B cell (primary cell): ENCODE results near the gene RABGAP1L. TPM values are rescaled to one million over a fixed set of nuclear protein-coding genes. Genes with fewer than 3 reads are reported as not detected.

ENCODE experiments used
- ATAC-seq: fragments of 200-7000 bp; cut with Tn5 transposase; one replicate; pipeline ENCODE4 v1.10.0; 2021; ENCODE audit warnings: low read depth, mild to moderate bottlenecking, moderate number of reproducible peaks, moderate library complexity
- CTCF ChIA-PET: fragments of 350-600 bp; sonication (Branson Sonifier 250); formaldehyde crosslinking; loops from one replicate; lab custom pipeline; 2021; ENCODE audit warnings: antibody characterized with exemption, inconsistent platforms; lab: Charles Lee
- POLR2A ChIA-PET: fragments of 350-600 bp; sonication (Branson Sonifier 250); formaldehyde crosslinking; loops from one replicate; lab custom pipeline; 2021; ENCODE audit warnings: antibody characterized with exemption; lab: Charles Lee
- DNase-seq: peaks from one replicate; pipeline ENCODE4 v3.0.0; 2013
- H2AFZ ChIP-seq: 2 replicates; pipeline ENCODE4 v1.6.1; 2012; ENCODE audit warnings: mild to moderate bottlenecking, low read depth, low read length; ENCODE audit not compliant: insufficient read depth, poor library complexity, severe bottlenecking
- H3K27ac ChIP-seq, 2 donors: 1 replicate in 1 of 2; 2 replicates in 1 of 2; pipeline ENCODE4 v1.5.1; 2012 to 2013; ENCODE audit warnings: low read length in 2 of 2, mild to moderate bottlenecking in 2 of 2, moderate library complexity in 1 of 2
- H3K27me3 ChIP-seq, 4 experiments: fragments of 200-600 bp in 1 of 4; sonication (generic) in 1 of 4; replicated peaks in 1 of 4; 1 replicate in 2 of 4; 2 replicates in 2 of 4; pipeline versions ENCODE4 v1.6.1 to v1.7.0; 2013 to 2016; ENCODE audit warnings: low read length in 3 of 4, mild to moderate bottlenecking in 2 of 4, mixed read lengths in 1 of 4, moderate library complexity in 1 of 4; ENCODE audit not compliant: insufficient read depth in 4 of 4, control insufficient read depth in 3 of 4; ENCODE audit errors: control extremely low read depth in 1 of 4
- H3K36me3 ChIP-seq, 2 experiments: replicated peaks in 1 of 2; 1 replicate in 1 of 2; 2 replicates in 1 of 2; pipeline versions ENCODE4 v1.6.1 to v1.7.1; 2013; ENCODE audit warnings: low read length in 1 of 2; ENCODE audit not compliant: insufficient read depth in 2 of 2, control insufficient read depth in 1 of 2; ENCODE audit errors: control extremely low read depth in 1 of 2, extremely low read depth in 1 of 2
- H3K4me1 ChIP-seq, 2 donors: fragments of 200-600 bp in 1 of 2; sonication (generic) in 1 of 2; 1 replicate in 1 of 2; 2 replicates in 1 of 2; pipeline versions ENCODE4 v1.5.1 to v1.6.1; 2013 to 2017; ENCODE audit warnings: low read length in 2 of 2; ENCODE audit not compliant: control insufficient read depth in 2 of 2, insufficient read depth in 2 of 2
- H3K4me2 ChIP-seq: replicated peaks from 2 replicates; pipeline ENCODE3; 2012; ENCODE audit warnings: mild to moderate bottlenecking, low read depth, low read length; ENCODE audit not compliant: poor library complexity, severe bottlenecking
- H3K4me3 ChIP-seq, 5 experiments: fragments of 200-600 bp in 1 of 5; sonication (generic) in 1 of 5; 1 replicate in 3 of 5; 2 replicates in 2 of 5; pipeline versions ENCODE4 v1.5.1 to v1.7.0; 2011 to 2016; ENCODE audit warnings: low read length in 4 of 5, mild to moderate bottlenecking in 4 of 5, low read depth in 2 of 5, control low read depth in 1 of 5, moderate library complexity in 1 of 5; ENCODE audit not compliant: insufficient read depth in 1 of 5; ENCODE audit errors: control extremely low read depth in 1 of 5, extremely low read depth in 1 of 5
- H3K79me2 ChIP-seq: fragments of 200-600 bp; sonication (generic); one replicate; pipeline ENCODE4 v1.6.0; 2016; ENCODE audit warnings: low read length; ENCODE audit not compliant: control insufficient read depth, insufficient read depth
- H3K9ac ChIP-seq: fragments of 200-600 bp; sonication (generic); 2 replicates; pipeline ENCODE4 v1.6.1; 2017; ENCODE audit warnings: mild to moderate bottlenecking, low read length, moderate library complexity
- H3K9me3 ChIP-seq, 3 donors: one replicate each; pipeline versions ENCODE4 v1.6.1 to v1.7.1; 2013; ENCODE audit warnings: low read length in 2 of 3; ENCODE audit not compliant: control insufficient read depth in 2 of 3, insufficient read depth in 1 of 3; ENCODE audit errors: control extremely low read depth in 1 of 3
- H4K20me1 ChIP-seq: 2 replicates; pipeline ENCODE4 v1.6.0; 2012; ENCODE audit warnings: mild to moderate bottlenecking, low read length; ENCODE audit not compliant: insufficient read depth, control insufficient read depth, poor library complexity, severe bottlenecking
- H3K27ac Mint-ChIP-seq: one replicate; pipeline ENCODE4 v1.8.0; 2021; ENCODE audit warnings: mixed read lengths
- H3K27me3 Mint-ChIP-seq: one replicate; pipeline ENCODE4 v1.8.0; 2021; ENCODE audit warnings: mixed read lengths
- H3K4me1 Mint-ChIP-seq: one replicate; pipeline ENCODE4 v1.8.0; 2021; ENCODE audit warnings: mixed read lengths
- H3K4me3 Mint-ChIP-seq: one replicate; pipeline ENCODE4 v1.8.0; 2021; ENCODE audit warnings: mixed read lengths
- H3K9me3 Mint-ChIP-seq: one replicate; pipeline ENCODE4 v1.8.0; 2022; ENCODE audit warnings: mixed read lengths; ENCODE audit not compliant: insufficient read depth
- EZH2 ChIP-seq: IDR thresholded peaks from 2 replicates; pipeline ENCODE4 v1.6.1; 2012; ENCODE audit warnings: borderline replicate concordance, low read depth, mild to moderate bottlenecking, moderate library complexity, low read length; ENCODE audit not compliant: insufficient read depth, poor library complexity, severe bottlenecking
- WGBS: methylation state at CpG from one replicate; pipeline ENCODE4 v1.1.5; 2013; ENCODE audit warnings: missing lambda C conversion rate; ENCODE audit not compliant: insufficient coverage; 5-methylcytosine and 5-hydroxymethylcytosine counted together
- intact Hi-C: fragments of 100-400 bp; cut with micrococcal nuclease; formaldehyde crosslinking; loops from one replicate; pipeline ENCODE4 v1.10.0; 2022
- polyA plus RNA-seq: library from polyadenylated mRNA; depleted of rRNA; stranded (reverse); fragments of >200 nt; gene quantifications from 2 replicates; pipeline ENCODE4 v1.2.3, GENCODE V29; 2012
- total RNA-seq, 2 donors: library from RNA; stranded (reverse); fragments of 120-200 nt in 1 of 2; gene quantifications; 1 replicate in 1 of 2; 2 replicates in 1 of 2; pipeline versions ENCODE4 v1.2.3 to v1.2.4, GENCODE V29; 2013 to 2022
- TF ChIP-seq, protein P1 (sequence below): fragments of 200-600 bp; IDR thresholded peaks from one replicate; pipeline ENCODE4 v1.8.0; 2022; ENCODE audit warnings: antibody characterized with exemption, mild to moderate bottlenecking

RABGAP1L gene
- total and polyA plus RNA-seq, 2 donors (not counting 1 experiment from before 2014, with no cell fraction given) = 34.9 to 159 TPM

DNA sequence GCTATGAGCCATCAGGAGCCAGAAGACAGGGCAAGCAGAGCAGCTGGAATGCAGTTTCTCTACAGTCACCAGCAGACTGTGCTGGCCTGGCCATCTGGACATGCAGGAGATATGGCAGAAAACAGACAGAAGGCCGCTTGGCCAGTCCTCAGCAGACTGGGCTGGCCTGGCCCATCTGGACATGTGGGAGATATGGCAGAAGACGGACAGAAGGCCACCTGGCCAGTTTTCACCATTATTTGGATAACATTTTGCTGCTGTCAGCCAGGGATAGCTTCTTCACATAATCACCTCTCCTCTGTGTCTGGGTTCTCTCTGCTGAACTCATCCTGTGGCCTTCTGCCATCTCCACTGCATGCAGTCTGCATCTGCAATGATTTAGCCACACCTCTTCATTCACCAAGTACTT is 815.4 kb downstream of the RABGAP1L start:
- DNase-seq (no peak), ATAC-seq (no peak)
- TF ChIP-seq, protein P1, sequence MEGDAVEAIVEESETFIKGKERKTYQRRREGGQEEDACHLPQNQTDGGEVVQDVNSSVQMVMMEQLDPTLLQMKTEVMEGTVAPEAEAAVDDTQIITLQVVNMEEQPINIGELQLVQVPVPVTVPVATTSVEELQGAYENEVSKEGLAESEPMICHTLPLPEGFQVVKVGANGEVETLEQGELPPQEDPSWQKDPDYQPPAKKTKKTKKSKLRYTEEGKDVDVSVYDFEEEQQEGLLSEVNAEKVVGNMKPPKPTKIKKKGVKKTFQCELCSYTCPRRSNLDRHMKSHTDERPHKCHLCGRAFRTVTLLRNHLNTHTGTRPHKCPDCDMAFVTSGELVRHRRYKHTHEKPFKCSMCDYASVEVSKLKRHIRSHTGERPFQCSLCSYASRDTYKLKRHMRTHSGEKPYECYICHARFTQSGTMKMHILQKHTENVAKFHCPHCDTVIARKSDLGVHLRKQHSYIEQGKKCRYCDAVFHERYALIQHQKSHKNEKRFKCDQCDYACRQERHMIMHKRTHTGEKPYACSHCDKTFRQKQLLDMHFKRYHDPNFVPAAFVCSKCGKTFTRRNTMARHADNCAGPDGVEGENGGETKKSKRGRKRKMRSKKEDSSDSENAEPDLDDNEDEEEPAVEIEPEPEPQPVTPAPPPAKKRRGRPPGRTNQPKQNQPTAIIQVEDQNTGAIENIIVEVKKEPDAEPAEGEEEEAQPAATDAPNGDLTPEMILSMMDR = no peak
- no peak for TF ChIP-seq EZH2
- no peaks in the 10 kb centered on the region for H3K27me3 ChIP-seq
- H3K4me3 Mint-ChIP-seq = no peak overlapping the region
- no peak overlapping the region for H3K27ac ChIP-seq
- ChIA-PET POLR2A (no interaction called here), CTCF (interaction anchor here (1.3 to 1.4 kb wide), 2 partner anchors 9 to 11 kb away, joined by 3 to 6 read pairs; no protein-coding TSS in a partner anchor)
- no peaks in the 10 kb centered on the region for H3K9me3 ChIP-seq
- no peaks in the 10 kb centered on the region for H3K79me2 ChIP-seq
- peaks cover 12% of the 10 kb centered on the region for H3K4me1 Mint-ChIP-seq
- peaks cover 6 to 7% of the 10 kb centered on the region in 2 donors for H3K4me1 ChIP-seq
- intact Hi-C loops = no loop called here
- no peak overlapping the region for H3K27ac Mint-ChIP-seq
- H3K4me2 ChIP-seq = no peak overlapping the region
- no peaks in the 10 kb centered on the region for H3K9me3 Mint-ChIP-seq
- no peak overlapping the region for H2AFZ ChIP-seq
- no peak overlapping the region for H3K4me3 ChIP-seq
- no peaks in the 10 kb centered on the region for H4K20me1 ChIP-seq
- WGBS = 95% methylated on average over 2 of the region's 2 CpGs
- no peaks in the 10 kb centered on the region for H3K27me3 Mint-ChIP-seq
- H3K36me3 ChIP-seq = peaks cover 0 to 23% of the 10 kb centered on the region in 2 experiments
- no peak overlapping the region for H3K9ac ChIP-seq

DNA sequence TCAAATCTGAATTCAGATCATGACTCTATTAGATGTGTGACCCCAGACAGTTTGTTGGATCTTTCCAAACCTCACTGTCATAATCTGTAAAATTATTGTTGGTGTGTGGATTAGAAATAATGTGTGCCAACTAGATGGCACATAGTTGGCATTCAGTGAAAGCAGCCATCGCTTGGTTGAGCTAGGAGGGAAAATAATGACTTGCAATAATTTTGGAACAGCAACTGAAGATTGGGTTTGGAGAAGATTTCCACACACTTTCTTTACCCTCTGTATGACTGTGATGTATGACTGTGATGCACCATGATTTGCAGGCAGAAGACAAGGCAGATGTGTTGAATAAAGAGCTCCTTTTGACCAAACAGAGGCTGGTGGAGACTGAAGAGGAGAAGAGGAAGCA is 816.4 kb downstream of the RABGAP1L start:
- no peak for ATAC-seq

More for the DNA sequence above, 816.4 kb downstream of the RABGAP1L start:
- H3K27me3 ChIP-seq = no peaks in the 10 kb centered on the region
- Mint-ChIP-seq H3K4me1 (peaks cover 12% of the 10 kb centered on the region), H3K4me3 (no peak overlapping the region), H3K27me3 (no peaks in the 10 kb centered on the region), H3K9me3 (no peaks in the 10 kb centered on the region), H3K27ac (peak overlapping the region; percentile 16)
- DNase-seq = no peak
- ChIA-PET POLR2A (no interaction called here), CTCF (interaction anchor here (1.5 kb wide), 1 partner anchor 8 kb away, joined by 4 read pairs; no protein-coding TSS in a partner anchor)
- no peaks in the 10 kb centered on the region for H3K9me3 ChIP-seq
- no peak overlapping the region for H3K4me2 ChIP-seq
- H4K20me1 ChIP-seq = no peaks in the 10 kb centered on the region
- WGBS = no CpG with 5 or more reads among the region's 1 CpG
- peaks cover 6 to 7% of the 10 kb centered on the region in 2 donors for H3K4me1 ChIP-seq
- intact Hi-C loops = no loop called here
- H2AFZ ChIP-seq = no peak overlapping the region
- TF ChIP-seq EZH2 = no peak
- TF ChIP-seq, protein P1 = no peak
- peaks cover 0 to 16% of the 10 kb centered on the region in 2 experiments for H3K36me3 ChIP-seq
- H3K9ac ChIP-seq = no peak overlapping the region
- no peaks in the 10 kb centered on the region for H3K79me2 ChIP-seq
- H3K4me3 ChIP-seq = no peak overlapping the region
- no peak overlapping the region for H3K27ac ChIP-seq
